ENCODE measurements around the gene IGF1R.

GRCh38 chr15:98881526-98882520, 233.5 kb downstream of the IGF1R start:
- TF ChIP-seq CTCF (IDR thresholded peaks at IDR 0.05; ENCODE audit: extremely low read depth in 1 of 2, insufficient read depth in 1 of 2, low read depth in 1 of 2, low read length in 2 of 2) (peak in 1 of 2 donors; percentile 41), MAX (IDR thresholded peaks at IDR 0.05; ENCODE audit: insufficient read depth, insufficient read length) (no peak), EZH2 (IDR thresholded peaks at IDR 0.05; ENCODE audit: borderline replicate concordance, low read depth, low read length, severe bottlenecking) (no peak), POLR2A (IDR thresholded peaks at IDR 0.05; ENCODE audit: low read depth, low read length) (no peak), MYC (IDR thresholded peaks at IDR 0.05; ENCODE audit: low read depth, low read length) (no peak), FOS (IDR thresholded peaks at IDR 0.05; ENCODE audit: borderline replicate concordance, insufficient read depth, low read length) (no peak), POLR2AphosphoS5 (IDR thresholded peaks at IDR 0.05; ENCODE audit: insufficient read depth, low read depth, low read length) (no peak), JUN (IDR thresholded peaks at IDR 0.05; ENCODE audit: borderline replicate concordance, insufficient read depth, insufficient read length, low read depth) (no peak), GATA2 (IDR thresholded peaks at IDR 0.05; ENCODE audit: insufficient read depth, insufficient read length, low read depth, low read length) (no peak)
